Smooth muscle cell (in vitro differentiated cells): Measurements from ENCODE around the gene P4HA2. TPM values are rescaled to one million over a fixed set of nuclear protein-coding genes. Genes with fewer than 3 reads are reported as not detected.
A peak's percentile ranks its signal among the peaks of the same experiment; 100 is the strongest.

Source experiments
- DNase-seq: peaks from one replicate; lab custom pipeline; 2025; ENCODE audit not compliant: unreplicated experiment; lab: John Stamatoyannopoulos, UW
- H2AFZ ChIP-seq: fragments of 200-600 bp; sonication (generic); 2 replicates; pipeline ENCODE4 v1.6.0; 2016; ENCODE audit warnings: antibody characterized with exemption, low read depth, mild to moderate bottlenecking
- H3F3A ChIP-seq: fragments of 200-600 bp; sonication (generic); 2 replicates; pipeline ENCODE4 v1.6.0; 2017; ENCODE audit warnings: antibody characterized with exemption, low read depth
- H3K27ac ChIP-seq: fragments of 200-600 bp; sonication (generic); 2 replicates; pipeline ENCODE4 v1.5.1; 2016; ENCODE audit warnings: low read depth, mild to moderate bottlenecking
- H3K27me3 ChIP-seq: fragments of 200-600 bp; sonication (generic); 2 replicates; pipeline ENCODE4 v1.6.1; 2016; ENCODE audit warnings: low read depth, mild to moderate bottlenecking
- H3K36me3 ChIP-seq: fragments of 200-600 bp; sonication (generic); 2 replicates; pipeline ENCODE4 v1.5.1; 2016; ENCODE audit warnings: low read depth
- H3K4me1 ChIP-seq: fragments of 200-600 bp; sonication (generic); 2 replicates; pipeline ENCODE4 v1.5.1; 2016; ENCODE audit warnings: low read depth
- H3K4me2 ChIP-seq: fragments of 200-600 bp; sonication (generic); 2 replicates; pipeline ENCODE4 v1.6.0; 2016; ENCODE audit warnings: mild to moderate bottlenecking
- H3K4me3 ChIP-seq: fragments of 200-600 bp; sonication (generic); 2 replicates; pipeline ENCODE4 v1.5.1; 2016; ENCODE audit warnings: mild to moderate bottlenecking
- H3K79me2 ChIP-seq: fragments of 200-600 bp; sonication (generic); 2 replicates; pipeline ENCODE4 v1.6.0; 2016; ENCODE audit warnings: low read depth, mild to moderate bottlenecking
- H3K9ac ChIP-seq: fragments of 200-600 bp; sonication (generic); 2 replicates; pipeline ENCODE4 v1.6.0; 2016; ENCODE audit warnings: low read depth
- H3K9me3 ChIP-seq: fragments of 200-600 bp; sonication (generic); replicated peaks from 2 replicates; pipeline ENCODE4 v1.5.1; 2016; ENCODE audit warnings: low read depth
- H4K20me1 ChIP-seq: fragments of 200-600 bp; sonication (generic); 2 replicates; pipeline ENCODE4 v1.6.0; 2016; ENCODE audit warnings: low read depth
- CTCF ChIP-seq: fragments of 200-600 bp; sonication (generic); IDR thresholded peaks from 2 replicates; pipeline ENCODE4 v1.5.1; 2017; ENCODE audit warnings: borderline replicate concordance, mild to moderate bottlenecking, antibody characterized with exemption; ENCODE audit not compliant: insufficient read depth, poor library complexity, severe bottlenecking
- WGBS: methylation state at CpG from one replicate; pipeline ENCODE4 v1.1.7; 2016; ENCODE audit warnings: low lambda C conversion rate; 5-methylcytosine and 5-hydroxymethylcytosine counted together
- polyA plus RNA-seq: library from polyadenylated mRNA; unstranded; fragments of >200 nt; fragmentation: Nextera tagmentation; extraction: Ambion mirVana; gene quantifications from 2 replicates; pipeline ENCODE4 v1.2.1, GENCODE V29; 2016
- total RNA-seq: library from RNA; depleted of rRNA; stranded (reverse); fragments of >200 nt; gene quantifications from 2 replicates; pipeline ENCODE4 v1.2.3, GENCODE V29; 2014

P4HA2 gene
- total and polyA plus RNA-seq, 2 experiments from 2014 or later, result 352 to 707 TPM

GRCh38 chr5:132226516-132227234, 978 bp downstream of the P4HA2 start:
- no peak for DNase-seq
- Histone ChIP-seq H3K27me3 (no peaks in the 10 kb centered on the region), H3K36me3 (no peaks in the 10 kb centered on the region), H2AFZ (peak overlapping the region; percentile 53), H3K79me2 (peaks cover 40% of the 10 kb centered on the region), H3K9me3 (no peaks in the 10 kb centered on the region), H3K4me2 (peak overlapping the region; percentile 96), H3K4me3 (peak overlapping the region; percentile 78), H3K9ac (peak overlapping the region; percentile 96), H3F3A (peaks cover 32% of the 10 kb centered on the region), H3K27ac (peak overlapping the region; percentile 98), H3K4me1 (peaks cover 5% of the 10 kb centered on the region), H4K20me1 (peaks cover 43% of the 10 kb centered on the region)
- TF ChIP-seq CTCF, result no peak
- 59% methylated on average over 23 of the region's 23 CpGs for WGBS

GRCh38 chr5:132225165-132226032, 2.3 kb downstream of the P4HA2 start:
- no peaks in the 10 kb centered on the region for H3K36me3 ChIP-seq

GRCh38 chr5:132224716-132225115, 2.9 kb downstream of the P4HA2 start:
- H3K4me1 ChIP-seq, result peaks cover 5% of the 10 kb centered on the region
- peak overlapping the region; percentile 78 for H3K4me3 ChIP-seq
- peak overlapping the region; percentile 96 for H3K9ac ChIP-seq

More at GRCh38 chr5:132225165-132226032, 2.3 kb downstream of the P4HA2 start:
- Histone ChIP-seq H3K9me3 (no peaks in the 10 kb centered on the region), H3K4me2 (peak overlapping the region; percentile 96), H3K4me3 (peak overlapping the region; percentile 78), H4K20me1 (peaks cover 56% of the 10 kb centered on the region), H3K9ac (peak overlapping the region; percentile 96), H2AFZ (no peak overlapping the region), H3K79me2 (peaks cover 52% of the 10 kb centered on the region), H3F3A (peaks cover 32% of the 10 kb centered on the region), H3K27ac (peak overlapping the region; percentile 98), H3K4me1 (peaks cover 5% of the 10 kb centered on the region), H3K27me3 (no peaks in the 10 kb centered on the region)
- DNase-seq, result peak; percentile 44
- 6% methylated on average over 13 of the region's 13 CpGs for WGBS
- no peak for TF ChIP-seq CTCF

More at GRCh38 chr5:132224716-132225115, 2.9 kb downstream of the P4HA2 start:
- Histone ChIP-seq H3K27ac (peak overlapping the region; percentile 98), H3F3A (peaks cover 32% of the 10 kb centered on the region), H3K79me2 (peaks cover 58% of the 10 kb centered on the region), H2AFZ (no peak overlapping the region), H3K4me2 (peak overlapping the region; percentile 96), H3K36me3 (no peaks in the 10 kb centered on the region), H3K27me3 (no peaks in the 10 kb centered on the region), H4K20me1 (peaks cover 63% of the 10 kb centered on the region), H3K9me3 (no peaks in the 10 kb centered on the region)
- no peak for TF ChIP-seq CTCF
- DNase-seq, result no peak
- 21% methylated on average over 1 of the region's 1 CpG for WGBS
